Measurements from ENCODE around the gene PLPPR1. TPM values are rescaled to one million over a fixed set of nuclear protein-coding genes. Genes with fewer than 3 reads are reported as not detected.

PLPPR1 gene
- total and polyA plus RNA-seq, 2 of the 13 experiments (the other 11 are each of a cell fraction or from before 2014, with no cell fraction given): 16.0 to 84.7 TPM

GRCh38 chr9:101326501-101326900, 298.0 kb downstream of the PLPPR1 start (continued):
- TF ChIP-seq ZNF512 (CRISPR knock-in tag; IDR thresholded peaks at IDR 0.05): no peak
- TF ChIP-seq NBN (conservative IDR thresholded peaks at IDR 0.05): no peak
- TF ChIP-seq PLRG1 (conservative IDR thresholded peaks at IDR 0.05): no peak
- TF ChIP-seq, protein P1, sequence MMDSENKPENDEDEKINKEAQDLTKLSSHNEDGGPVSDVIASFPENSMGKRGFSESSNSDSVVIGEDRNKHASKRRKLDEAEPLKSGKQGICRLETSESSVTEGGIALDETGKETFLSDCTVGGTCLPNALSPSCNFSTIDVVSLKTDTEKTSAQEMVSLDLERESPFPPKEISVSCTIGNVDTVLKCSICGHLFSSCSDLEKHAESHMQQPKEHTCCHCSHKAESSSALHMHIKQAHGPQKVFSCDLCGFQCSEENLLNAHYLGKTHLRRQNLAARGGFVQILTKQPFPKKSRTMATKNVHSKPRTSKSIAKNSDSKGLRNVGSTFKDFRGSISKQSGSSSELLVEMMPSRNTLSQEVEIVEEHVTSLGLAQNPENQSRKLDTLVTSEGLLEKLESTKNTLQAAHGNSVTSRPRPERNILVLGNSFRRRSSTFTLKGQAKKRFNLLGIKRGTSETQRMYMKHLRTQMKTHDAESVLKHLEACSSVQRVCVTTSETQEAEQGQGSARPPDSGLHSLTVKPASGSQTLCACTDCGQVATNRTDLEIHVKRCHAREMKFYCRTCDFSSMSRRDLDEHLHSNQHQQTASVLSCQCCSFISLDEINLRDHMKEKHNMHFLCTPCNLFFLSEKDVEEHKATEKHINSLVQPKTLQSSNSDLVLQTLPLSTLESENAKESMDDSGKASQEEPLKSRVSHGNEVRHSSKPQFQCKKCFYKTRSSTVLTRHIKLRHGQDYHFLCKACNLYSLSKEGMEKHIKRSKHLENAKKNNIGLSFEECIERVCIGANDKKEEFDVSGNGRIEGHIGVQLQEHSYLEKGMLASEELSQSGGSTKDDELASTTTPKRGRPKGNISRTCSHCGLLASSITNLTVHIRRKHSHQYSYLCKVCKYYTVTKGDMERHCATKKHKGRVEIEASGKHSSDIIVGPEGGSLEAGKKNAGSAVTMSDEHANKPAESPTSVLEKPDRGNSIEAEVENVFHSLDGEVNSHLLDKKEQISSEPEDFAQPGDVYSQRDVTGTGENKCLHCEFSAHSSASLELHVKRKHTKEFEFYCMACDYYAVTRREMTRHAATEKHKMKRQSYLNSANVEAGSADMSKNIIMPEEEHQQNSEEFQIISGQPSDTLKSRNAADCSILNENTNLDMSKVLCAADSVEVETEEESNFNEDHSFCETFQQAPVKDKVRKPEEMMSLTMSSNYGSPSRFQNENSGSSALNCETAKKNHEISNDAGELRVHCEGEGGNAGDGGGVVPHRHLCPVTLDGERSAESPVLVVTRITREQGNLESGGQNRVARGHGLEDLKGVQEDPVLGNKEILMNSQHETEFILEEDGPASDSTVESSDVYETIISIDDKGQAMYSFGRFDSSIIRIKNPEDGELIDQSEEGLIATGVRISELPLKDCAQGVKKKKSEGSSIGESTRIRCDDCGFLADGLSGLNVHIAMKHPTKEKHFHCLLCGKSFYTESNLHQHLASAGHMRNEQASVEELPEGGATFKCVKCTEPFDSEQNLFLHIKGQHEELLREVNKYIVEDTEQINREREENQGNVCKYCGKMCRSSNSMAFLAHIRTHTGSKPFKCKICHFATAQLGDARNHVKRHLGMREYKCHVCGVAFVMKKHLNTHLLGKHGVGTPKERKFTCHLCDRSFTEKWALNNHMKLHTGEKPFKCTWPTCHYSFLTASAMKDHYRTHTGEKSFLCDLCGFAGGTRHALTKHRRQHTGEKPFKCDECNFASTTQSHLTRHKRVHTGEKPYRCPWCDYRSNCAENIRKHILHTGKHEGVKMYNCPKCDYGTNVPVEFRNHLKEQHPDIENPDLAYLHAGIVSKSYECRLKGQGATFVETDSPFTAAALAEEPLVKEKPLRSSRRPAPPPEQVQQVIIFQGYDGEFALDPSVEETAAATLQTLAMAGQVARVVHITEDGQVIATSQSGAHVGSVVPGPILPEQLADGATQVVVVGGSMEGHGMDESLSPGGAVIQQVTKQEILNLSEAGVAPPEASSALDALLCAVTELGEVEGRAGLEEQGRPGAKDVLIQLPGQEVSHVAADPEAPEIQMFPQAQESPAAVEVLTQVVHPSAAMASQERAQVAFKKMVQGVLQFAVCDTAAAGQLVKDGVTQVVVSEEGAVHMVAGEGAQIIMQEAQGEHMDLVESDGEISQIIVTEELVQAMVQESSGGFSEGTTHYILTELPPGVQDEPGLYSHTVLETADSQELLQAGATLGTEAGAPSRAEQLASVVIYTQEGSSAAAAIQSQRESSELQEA (CRISPR knock-in tag; IDR thresholded peaks at IDR 0.05; ENCODE audit: not compliant biosample characterization): no peak
- no peak for TF ChIP-seq ZNF33B (CRISPR knock-in tag; IDR thresholded peaks at IDR 0.05)
- TF ChIP-seq, protein P2, sequence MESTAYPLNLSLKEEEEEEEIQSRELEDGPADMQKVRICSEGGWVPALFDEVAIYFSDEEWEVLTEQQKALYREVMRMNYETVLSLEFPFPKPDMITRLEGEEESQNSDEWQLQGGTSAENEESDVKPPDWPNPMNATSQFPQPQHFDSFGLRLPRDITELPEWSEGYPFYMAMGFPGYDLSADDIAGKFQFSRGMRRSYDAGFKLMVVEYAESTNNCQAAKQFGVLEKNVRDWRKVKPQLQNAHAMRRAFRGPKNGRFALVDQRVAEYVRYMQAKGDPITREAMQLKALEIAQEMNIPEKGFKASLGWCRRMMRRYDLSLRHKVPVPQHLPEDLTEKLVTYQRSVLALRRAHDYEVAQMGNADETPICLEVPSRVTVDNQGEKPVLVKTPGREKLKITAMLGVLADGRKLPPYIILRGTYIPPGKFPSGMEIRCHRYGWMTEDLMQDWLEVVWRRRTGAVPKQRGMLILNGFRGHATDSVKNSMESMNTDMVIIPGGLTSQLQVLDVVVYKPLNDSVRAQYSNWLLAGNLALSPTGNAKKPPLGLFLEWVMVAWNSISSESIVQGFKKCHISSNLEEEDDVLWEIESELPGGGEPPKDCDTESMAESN (CRISPR knock-in tag; conservative IDR thresholded peaks at IDR 0.05): no peak
- TF ChIP-seq TGIF2 (CRISPR knock-in tag; IDR thresholded peaks at IDR 0.05): no peak
- no peak for TF ChIP-seq NR2F1 (CRISPR knock-in tag; IDR thresholded peaks at IDR 0.05)
- no peak for TF ChIP-seq ZNF235 (CRISPR knock-in tag; IDR thresholded peaks at IDR 0.05; ENCODE audit: borderline replicate concordance)
- peak; percentile 29; the same call in 1 of the 2 replicates for TF ChIP-seq NCOA2 (CRISPR knock-in tag; IDR thresholded peaks at IDR 0.05)
- peak; percentile 24; the same call in 1 of the 2 replicates for TF ChIP-seq HMG20A (CRISPR knock-in tag; IDR thresholded peaks at IDR 0.05; ENCODE audit: borderline replicate concordance)
- TF ChIP-seq SIX4 (CRISPR knock-in tag; IDR thresholded peaks at IDR 0.05): no peak
- TF ChIP-seq PLSCR1 (CRISPR knock-in tag; IDR thresholded peaks at IDR 0.05; ENCODE audit: borderline replicate concordance): no peak
- TF ChIP-seq THAP7 (CRISPR knock-in tag; IDR thresholded peaks at IDR 0.05): no peak
- TF ChIP-seq ZNF383 (CRISPR knock-in tag; IDR thresholded peaks at IDR 0.05; ENCODE audit: borderline replicate concordance): no peak
- no peak for TF ChIP-seq ONECUT2 (CRISPR knock-in tag; IDR thresholded peaks at IDR 0.05)
- no peak for TF ChIP-seq ATM (IDR thresholded peaks at IDR 0.05; ENCODE audit: borderline replicate concordance)
- TF ChIP-seq ZNF747 (CRISPR knock-in tag; IDR thresholded peaks at IDR 0.05; ENCODE audit: borderline replicate concordance): no peak
